Measurements from ENCODE around the gene MYRF.

Gene MYRF

GRCh38 chr11:61782299-61782698 lies 29.9 kb downstream of the MYRF start:
- peaks cover 24% of the 10 kb centered on the region for H3K36me3 ChIP-seq (ENCODE audit: insufficient read depth, low read length)
- H2AFZ ChIP-seq (ENCODE audit: low read depth, low read length) = no peak overlapping the region
- no peak overlapping the region for H3K4me3 ChIP-seq (ENCODE audit: low read length)
- H3K27me3 ChIP-seq (ENCODE audit: insufficient read depth, low read length) = no peaks in the 10 kb centered on the region
- H3K9me3 ChIP-seq (ENCODE audit: low read length) = no peaks in the 10 kb centered on the region
- H3K4me1 ChIP-seq (ENCODE audit: insufficient read depth, low read length) = no peaks in the 10 kb centered on the region

DNA sequence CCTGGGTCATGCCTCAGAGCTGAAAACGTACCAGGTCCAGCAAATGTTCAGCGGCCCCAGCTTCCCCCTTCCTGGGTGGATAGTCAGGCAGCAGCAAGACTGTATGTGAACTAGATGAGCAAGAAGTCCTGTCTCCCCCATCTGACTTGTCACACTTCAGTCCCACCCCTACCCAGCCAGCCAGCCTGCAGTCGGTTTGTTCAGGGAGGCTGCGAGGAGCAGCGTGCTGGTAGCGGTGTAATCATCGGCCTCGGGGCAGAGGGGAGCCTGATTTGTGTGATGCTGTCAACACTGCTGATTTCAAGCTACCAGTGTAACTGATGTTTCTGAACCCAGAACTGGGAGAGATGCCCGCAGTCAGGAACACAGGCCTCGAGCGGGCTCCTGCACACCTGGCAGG lies 30.4 kb downstream of the MYRF start:
- Histone ChIP-seq H3K36me3 (ENCODE audit: insufficient read depth, low read length) (peaks cover 30% of the 10 kb centered on the region), H3K4me3 (ENCODE audit: low read length) (no peak overlapping the region), H2AFZ (ENCODE audit: low read depth, low read length) (no peak overlapping the region)

DNA sequence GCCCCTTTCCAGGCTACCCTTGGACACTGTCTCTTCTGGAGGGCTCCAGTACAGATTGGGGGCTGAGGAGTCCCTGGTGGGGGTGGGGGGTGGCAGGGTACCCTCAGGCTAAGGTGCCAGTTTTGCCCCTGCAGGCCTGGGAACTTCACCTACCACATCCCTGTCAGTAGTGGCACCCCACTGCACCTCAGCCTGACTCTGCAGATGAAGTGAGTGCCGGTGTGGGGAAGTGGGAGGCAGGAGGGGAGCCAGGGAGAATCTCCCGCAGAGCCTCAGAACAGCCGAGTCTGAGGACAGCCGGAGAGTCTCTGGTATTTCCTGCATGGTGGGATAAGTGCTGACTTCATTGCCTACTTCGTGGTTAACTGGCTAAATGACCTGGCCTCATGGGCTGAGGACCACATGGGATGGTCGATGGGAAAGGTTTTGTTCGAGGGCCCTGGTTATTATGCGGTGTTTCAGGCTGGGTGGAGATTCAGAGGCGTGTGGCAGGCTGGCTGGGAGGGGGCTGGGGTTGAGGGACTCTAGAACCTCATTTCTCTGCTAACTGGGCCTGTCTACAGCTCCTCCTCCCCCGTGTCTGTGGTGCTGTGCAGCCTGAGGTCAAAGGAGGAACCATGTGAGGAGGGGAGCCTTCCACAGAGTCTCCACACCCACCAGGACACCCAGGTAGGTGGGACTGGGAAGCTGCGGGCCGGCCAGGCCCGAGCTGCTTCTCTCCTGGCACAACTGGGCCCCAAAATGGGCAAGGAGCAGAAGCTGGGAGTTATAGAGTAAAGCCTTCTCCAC lies 31.5 kb downstream of the MYRF start:
- no peak overlapping the region for H3K4me3 ChIP-seq (ENCODE audit: low read length)
- peaks cover 37% of the 10 kb centered on the region for H3K36me3 ChIP-seq (ENCODE audit: insufficient read depth, low read length)
- no peaks in the 10 kb centered on the region for H3K9me3 ChIP-seq (ENCODE audit: low read length)
- H3K27me3 ChIP-seq (ENCODE audit: insufficient read depth, low read length) = no peaks in the 10 kb centered on the region
- no peaks in the 10 kb centered on the region for H3K4me1 ChIP-seq (ENCODE audit: insufficient read depth, low read length)
- H2AFZ ChIP-seq (ENCODE audit: low read depth, low read length) = no peak overlapping the region

More for the DNA sequence above, 30.4 kb downstream of the MYRF start:
- Histone ChIP-seq H3K27me3 (ENCODE audit: insufficient read depth, low read length) (no peaks in the 10 kb centered on the region), H3K4me1 (ENCODE audit: insufficient read depth, low read length) (no peaks in the 10 kb centered on the region), H3K9me3 (ENCODE audit: low read length) (no peaks in the 10 kb centered on the region)

DNA sequence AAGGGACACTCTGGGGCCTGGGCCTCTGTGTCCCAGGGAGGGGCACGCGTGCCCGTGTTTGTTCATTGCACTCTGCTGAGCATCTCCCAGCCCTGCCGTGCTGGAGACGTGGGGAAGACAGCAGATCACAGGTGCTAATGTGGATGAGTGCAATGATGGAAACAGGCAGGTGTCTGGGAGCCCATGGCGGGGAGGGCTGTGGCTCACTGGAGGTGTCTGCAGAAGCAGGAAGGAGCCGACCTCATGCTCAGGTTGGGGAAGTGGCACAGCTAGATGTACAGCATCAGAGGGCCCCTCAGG lies 32.0 kb downstream of the MYRF start:
- no peaks in the 10 kb centered on the region for H3K4me1 ChIP-seq (ENCODE audit: insufficient read depth, low read length)
- no peak overlapping the region for H3K4me3 ChIP-seq (ENCODE audit: low read length)
- no peaks in the 10 kb centered on the region for H3K27me3 ChIP-seq (ENCODE audit: insufficient read depth, low read length)
- no peak overlapping the region for H2AFZ ChIP-seq (ENCODE audit: low read depth, low read length)
- no peaks in the 10 kb centered on the region for H3K9me3 ChIP-seq (ENCODE audit: low read length)
- H3K36me3 ChIP-seq (ENCODE audit: insufficient read depth, low read length) = peaks cover 43% of the 10 kb centered on the region

DNA sequence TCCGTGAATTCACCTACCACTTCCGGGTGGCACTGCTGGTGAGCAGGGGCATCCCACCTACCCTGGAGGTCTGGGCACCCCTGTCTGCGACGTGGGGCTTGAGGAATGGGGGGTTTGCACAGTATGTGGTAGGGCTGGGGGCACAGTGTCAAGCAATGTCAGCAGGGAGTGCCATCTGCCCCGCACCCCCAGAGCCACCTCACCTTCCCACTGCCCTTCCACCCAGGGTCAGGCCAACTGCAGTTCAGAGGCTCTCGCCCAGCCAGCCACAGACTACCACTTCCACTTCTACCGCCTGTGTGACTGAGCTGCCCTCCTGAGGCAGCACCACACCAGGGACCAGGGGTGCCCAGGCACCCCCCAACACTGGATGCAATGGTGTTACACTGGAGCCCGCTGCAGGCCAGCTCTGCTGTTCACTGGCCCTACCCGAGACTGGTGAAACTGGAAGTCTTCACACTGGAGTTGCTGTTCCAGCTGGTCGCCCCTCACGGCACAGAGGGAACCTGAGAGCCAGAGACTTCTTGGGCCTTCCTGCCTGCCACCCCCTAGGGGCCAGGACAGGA lies 33.5 kb downstream of the MYRF start:
- Histone ChIP-seq H3K27me3 (ENCODE audit: insufficient read depth, low read length) (no peaks in the 10 kb centered on the region), H3K4me3 (ENCODE audit: low read length) (no peak overlapping the region), H3K9me3 (ENCODE audit: low read length) (no peaks in the 10 kb centered on the region), H3K4me1 (ENCODE audit: insufficient read depth, low read length) (no peaks in the 10 kb centered on the region), H3K36me3 (ENCODE audit: insufficient read depth, low read length) (peaks cover 56% of the 10 kb centered on the region), H2AFZ (ENCODE audit: low read depth, low read length) (no peak overlapping the region)

DNA sequence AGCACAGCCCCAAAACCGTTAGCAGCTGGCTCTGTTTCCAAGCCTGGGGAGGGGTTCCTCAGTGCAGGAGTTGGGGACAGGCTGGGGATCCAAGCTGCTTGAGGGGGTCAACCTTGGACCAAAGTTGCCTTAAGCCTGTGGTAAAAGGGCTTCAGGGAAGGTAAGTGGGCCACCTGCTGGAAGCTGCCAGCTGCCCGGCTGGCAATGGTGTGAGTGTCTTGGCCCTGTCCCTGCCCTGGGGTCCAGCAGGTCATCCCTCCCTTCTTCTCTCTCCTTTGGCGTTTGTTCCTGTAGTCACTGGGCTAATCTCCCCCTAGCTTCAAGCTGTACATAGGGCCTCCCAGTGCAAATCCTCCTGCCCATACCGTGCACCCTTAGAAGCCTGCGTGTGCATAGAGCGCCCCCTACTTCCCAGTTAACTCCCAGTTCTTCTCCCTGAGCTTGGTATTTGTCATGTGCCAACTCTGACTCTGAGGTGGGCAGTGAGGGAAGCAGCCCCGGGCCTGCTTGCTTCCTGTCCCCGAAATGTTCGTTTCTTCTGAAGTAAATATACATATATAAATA lies 35.6 kb downstream of the MYRF start:
- peaks cover 6% of the 10 kb centered on the region for H3K4me1 ChIP-seq (ENCODE audit: insufficient read depth, low read length)
- peaks cover 54% of the 10 kb centered on the region for H3K36me3 ChIP-seq (ENCODE audit: insufficient read depth, low read length)
- no peaks in the 10 kb centered on the region for H3K27me3 ChIP-seq (ENCODE audit: insufficient read depth, low read length)
- no peak overlapping the region for H2AFZ ChIP-seq (ENCODE audit: low read depth, low read length)
- H3K4me3 ChIP-seq (ENCODE audit: low read length) = no peak overlapping the region
- no peaks in the 10 kb centered on the region for H3K9me3 ChIP-seq (ENCODE audit: low read length)

GRCh38 chr11:61791737-61792309 lies 39.4 kb downstream of the MYRF start:
- Histone ChIP-seq H2AFZ (ENCODE audit: low read depth, low read length) (peak overlapping the region; percentile 36), H3K27me3 (ENCODE audit: insufficient read depth, low read length) (no peaks in the 10 kb centered on the region), H3K4me3 (ENCODE audit: low read length) (peak overlapping the region; percentile 99), H3K9me3 (ENCODE audit: low read length) (no peaks in the 10 kb centered on the region), H3K36me3 (ENCODE audit: insufficient read depth, low read length) (peaks cover 58% of the 10 kb centered on the region), H3K4me1 (ENCODE audit: insufficient read depth, low read length) (peaks cover 20% of the 10 kb centered on the region)

- Histone ChIP-seq H2AFZ (ENCODE audit: low read depth, low read length) (peak within 1 kb of the TSS; percentile 36), H3K27me3 (ENCODE audit: insufficient read depth, low read length) (no peaks in the 10 kb centered on the region), H3K4me1 (ENCODE audit: insufficient read depth, low read length) (peaks cover 20% of the 10 kb centered on the region), H3K9me3 (ENCODE audit: low read length) (no peaks in the 10 kb centered on the region), H3K36me3 (ENCODE audit: insufficient read depth, low read length) (peaks cover 52% of the 10 kb centered on the region), H3K4me3 (ENCODE audit: low read length) (peak within 1 kb of the TSS; percentile 99)
Observed at GRCh38 chr11:61792310-61793082, 40.1 kb downstream of the MYRF start, which contains the start of the genes FEN1 and TMEM258. TSS of gene FEN1 (plus strand) at chr11:61792911. CDS start at chr11:61795362, 2,451 bp downstream. TSS of gene TMEM258 (minus strand) at chr11:61792599. CDS start at chr11:61792558, 41 bp downstream.

DNA sequence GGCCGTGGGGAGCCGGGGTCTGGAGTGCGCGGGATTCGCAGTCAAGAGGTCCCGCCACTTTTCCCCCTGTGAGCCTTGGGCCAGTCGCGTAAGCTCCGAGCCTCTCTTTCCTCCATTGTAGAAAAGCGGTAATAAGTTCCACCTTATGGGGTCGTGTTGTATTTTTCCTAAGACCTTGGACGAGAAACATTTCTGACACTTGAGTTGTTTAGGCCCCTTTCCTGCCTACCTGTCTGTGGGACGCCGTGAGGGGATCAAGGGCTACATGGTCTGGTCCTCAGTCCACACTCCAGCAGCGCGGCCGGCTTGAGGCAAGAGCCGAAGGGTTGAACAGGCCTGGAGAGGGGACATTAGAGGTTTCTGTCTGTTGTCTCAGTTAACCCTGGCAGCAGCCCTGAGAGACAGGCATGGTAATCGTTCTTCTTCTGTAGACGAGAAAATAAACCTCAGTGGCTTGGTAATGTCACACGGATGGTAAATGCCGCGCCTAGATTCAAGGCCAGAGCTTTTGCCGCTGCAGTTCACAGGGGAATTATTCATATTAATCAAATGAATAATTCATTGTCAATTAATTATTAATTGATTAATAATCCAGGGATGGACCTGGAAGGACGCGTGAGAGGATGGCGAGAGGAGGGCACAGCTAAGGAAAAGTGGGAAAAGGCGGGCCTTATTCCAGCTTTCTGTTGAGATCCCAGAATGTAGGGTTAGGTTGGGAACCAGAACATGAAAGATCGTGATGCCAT lies 40.8 kb downstream of the MYRF start:
- Histone ChIP-seq H2AFZ (ENCODE audit: low read depth, low read length) (peak overlapping the region; percentile 36), H3K4me3 (ENCODE audit: low read length) (peak overlapping the region; percentile 99), H3K36me3 (ENCODE audit: insufficient read depth, low read length) (peaks cover 49% of the 10 kb centered on the region), H3K4me1 (ENCODE audit: insufficient read depth, low read length) (peaks cover 20% of the 10 kb centered on the region), H3K27me3 (ENCODE audit: insufficient read depth, low read length) (no peaks in the 10 kb centered on the region), H3K9me3 (ENCODE audit: low read length) (no peaks in the 10 kb centered on the region)

GRCh38 chr11:61793829-61794204 lies 41.4 kb downstream of the MYRF start:
- no peaks in the 10 kb centered on the region for H3K9me3 ChIP-seq (ENCODE audit: low read length)
- H3K4me3 ChIP-seq (ENCODE audit: low read length) = peak overlapping the region; percentile 99
- H3K36me3 ChIP-seq (ENCODE audit: insufficient read depth, low read length) = peaks cover 47% of the 10 kb centered on the region
- H3K4me1 ChIP-seq (ENCODE audit: insufficient read depth, low read length) = peaks cover 20% of the 10 kb centered on the region
- H3K27me3 ChIP-seq (ENCODE audit: insufficient read depth, low read length) = no peaks in the 10 kb centered on the region
- no peak overlapping the region for H2AFZ ChIP-seq (ENCODE audit: low read depth, low read length)

DNA sequence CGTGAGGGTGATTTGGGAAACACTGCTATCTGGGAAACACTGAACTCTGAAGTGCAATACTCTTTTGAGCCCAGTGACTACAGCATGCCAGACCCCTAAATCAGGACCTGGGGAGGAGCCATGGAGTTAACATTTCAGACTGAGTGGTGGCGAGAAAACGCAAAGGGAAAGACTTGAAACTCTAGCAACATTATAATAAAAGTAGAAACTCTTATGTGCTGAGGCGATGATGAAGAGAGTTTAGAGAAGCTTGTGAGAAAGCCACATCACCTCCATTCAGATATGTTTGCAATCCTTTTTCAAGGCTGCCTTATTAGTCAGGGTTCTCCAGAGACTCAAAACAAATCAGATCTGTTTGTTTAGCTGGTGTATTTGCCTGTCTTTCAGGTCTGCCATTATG lies 42.1 kb downstream of the MYRF start:
- Histone ChIP-seq H2AFZ (ENCODE audit: low read depth, low read length) (no peak overlapping the region), H3K27me3 (ENCODE audit: insufficient read depth, low read length) (no peaks in the 10 kb centered on the region), H3K4me3 (ENCODE audit: low read length) (no peak overlapping the region), H3K36me3 (ENCODE audit: insufficient read depth, low read length) (peaks cover 46% of the 10 kb centered on the region), H3K9me3 (ENCODE audit: low read length) (no peaks in the 10 kb centered on the region), H3K4me1 (ENCODE audit: insufficient read depth, low read length) (peaks cover 20% of the 10 kb centered on the region)

- Histone ChIP-seq H3K36me3 (ENCODE audit: insufficient read depth, low read length) (peaks cover 46% of the 10 kb centered on the region), H3K27me3 (ENCODE audit: insufficient read depth, low read length) (no peaks in the 10 kb centered on the region)
Observed at GRCh38 chr11:61795459-61795858, 43.0 kb downstream of the MYRF start.

More at GRCh38 chr11:61795459-61795858, 43.0 kb downstream of the MYRF start:
- Histone ChIP-seq H3K4me1 (ENCODE audit: insufficient read depth, low read length) (peaks cover 20% of the 10 kb centered on the region), H2AFZ (ENCODE audit: low read depth, low read length) (no peak overlapping the region), H3K4me3 (ENCODE audit: low read length) (no peak overlapping the region), H3K9me3 (ENCODE audit: low read length) (no peaks in the 10 kb centered on the region)

All from neuron (in vitro differentiated cells).